Fibroblast of skin of abdomen (primary cell): ENCODE data around the gene SUGCT.
A peak's percentile ranks its signal among the peaks of the same experiment; 100 is the strongest.

Source experiments
- DNase-seq: peaks from one replicate; pipeline ENCODE4 v3.0.0-alpha.2; 2013

Gene SUGCT

DNA sequence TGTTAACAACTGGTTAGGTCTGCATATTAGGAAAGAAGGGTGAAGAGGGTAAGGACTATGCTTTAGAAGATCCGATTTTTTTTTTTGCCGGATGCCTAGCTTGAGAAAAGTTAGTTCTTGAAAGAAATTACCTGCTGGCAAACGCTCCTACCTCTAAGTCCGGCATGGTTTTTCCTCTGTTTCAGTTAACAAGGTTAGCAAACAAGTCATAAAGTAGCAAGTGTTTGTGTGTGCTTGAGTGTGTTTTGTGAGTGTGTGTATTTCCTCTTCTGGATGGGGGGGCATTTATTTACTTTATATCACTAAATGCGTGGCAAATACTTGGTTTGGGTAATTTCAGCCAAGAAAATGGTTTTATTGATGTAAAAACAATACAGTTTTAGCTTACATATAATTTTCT lies 195.6 kb downstream of the SUGCT start:
- no peak for DNase-seq

GRCh38 chr7:40331915-40332314 lies 197.1 kb downstream of the SUGCT start:
- peak; percentile 68 for DNase-seq

DNA sequence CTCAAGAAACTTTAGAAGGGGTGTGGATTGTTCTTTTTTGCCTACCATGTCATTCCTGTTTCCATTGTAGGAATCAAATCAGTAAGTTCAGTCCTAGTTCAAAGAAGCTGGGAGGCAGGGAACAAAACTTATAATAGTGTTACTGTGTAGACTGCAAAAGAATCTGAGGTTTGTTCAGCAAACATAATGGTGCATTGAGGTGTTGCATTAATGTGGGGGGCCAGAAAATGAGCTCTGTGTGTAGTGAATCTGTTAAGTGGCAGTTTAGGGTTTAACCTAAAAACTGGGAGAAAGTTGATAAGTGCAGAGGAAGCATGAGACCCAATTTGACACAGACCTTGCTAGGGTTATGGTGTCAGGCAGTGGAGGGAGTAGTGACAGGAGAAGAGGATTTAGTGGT lies 197.7 kb downstream of the SUGCT start:
- DNase-seq, result no peak

GRCh38 chr7:40341836-40342235 lies 207.0 kb downstream of the SUGCT start:
- DNase-seq, result no peak

DNA sequence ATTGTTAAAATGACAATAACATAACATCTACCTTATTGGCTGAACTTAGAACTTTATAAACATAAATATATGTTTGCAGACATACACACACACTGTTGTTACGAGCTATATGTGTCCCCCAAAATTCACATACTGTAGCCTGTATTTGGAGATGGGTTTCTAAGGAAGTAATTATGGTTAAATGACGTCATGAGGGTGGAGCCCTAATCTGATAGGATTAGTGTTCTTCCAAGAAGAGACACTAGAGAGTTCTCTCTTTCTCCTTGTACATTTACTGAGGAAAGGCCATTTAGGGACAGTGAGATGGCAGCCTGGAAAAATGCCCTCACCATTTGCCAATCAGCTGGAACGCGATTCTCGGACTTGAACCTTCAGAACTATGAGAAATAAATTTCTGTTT lies 211.7 kb downstream of the SUGCT start:
- no peak for DNase-seq

GRCh38 chr7:40348126-40348728 lies 213.4 kb downstream of the SUGCT start:
- DNase-seq, result no peak

DNA sequence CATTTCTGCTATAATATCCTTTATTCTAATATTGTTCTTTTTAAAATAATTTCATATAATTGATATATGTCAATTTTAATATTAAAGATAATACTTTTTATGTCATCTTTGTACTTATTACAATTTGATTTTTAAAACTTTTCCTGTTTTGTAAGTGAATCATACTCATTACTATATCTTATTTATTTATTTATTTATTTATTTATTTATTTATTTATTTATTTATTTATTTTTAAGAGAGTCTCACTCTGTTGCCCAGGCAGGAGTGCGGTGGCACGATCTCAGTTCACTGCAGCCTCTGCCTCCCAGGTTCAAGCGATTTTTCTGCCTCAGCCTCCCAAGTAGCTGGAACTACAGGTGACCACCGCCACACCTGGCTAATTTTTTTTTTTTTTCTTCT lies 215.3 kb downstream of the SUGCT start:
- no peak for DNase-seq

- DNase-seq, result peak; percentile 4
Observed at GRCh38 chr7:40354711-40355110, 219.9 kb downstream of the SUGCT start.

- peak; percentile 35 for DNase-seq
Observed at GRCh38 chr7:40356312-40356711, 221.5 kb downstream of the SUGCT start.

DNA sequence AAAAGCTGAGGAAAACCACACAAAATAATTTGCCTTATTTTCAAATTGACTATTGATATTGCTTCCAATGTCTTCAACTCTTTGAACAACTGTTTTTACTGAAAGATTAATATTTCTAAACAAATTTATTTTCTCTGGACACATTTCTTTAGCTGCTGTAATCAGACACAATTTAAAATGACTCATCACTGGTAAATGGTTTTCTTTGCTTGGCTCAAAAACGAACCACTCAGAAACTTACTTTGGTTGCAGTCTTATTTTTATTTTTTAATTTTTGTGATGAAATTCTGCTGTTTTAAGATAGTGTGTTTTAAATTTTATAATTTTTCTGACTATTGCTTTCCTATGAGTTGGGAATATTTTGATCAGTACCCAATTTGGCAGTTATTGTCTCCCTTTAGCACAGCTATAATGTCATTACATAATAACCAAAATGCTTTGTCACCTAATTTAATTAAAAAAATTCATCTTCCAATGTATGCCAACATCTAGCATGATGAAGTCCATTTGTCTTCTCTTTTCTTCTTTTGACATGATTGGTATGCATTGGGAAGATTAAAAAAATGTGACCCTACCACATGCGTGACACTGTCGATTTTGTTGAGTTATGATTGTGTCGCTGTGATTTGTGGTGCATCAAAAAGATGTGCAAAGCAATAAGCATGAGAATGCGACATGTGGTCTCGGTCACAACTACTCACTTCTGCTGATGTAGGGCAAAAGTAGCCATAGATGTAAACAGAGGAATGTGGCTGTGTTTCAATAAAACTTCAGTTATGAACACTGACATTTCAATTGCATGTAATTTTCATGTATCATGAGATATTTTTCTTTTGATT lies 222.3 kb downstream of the SUGCT start:
- peak; percentile 43 for DNase-seq

- no peak for DNase-seq
Observed at GRCh38 chr7:40369641-40370277, 235.0 kb downstream of the SUGCT start.

GRCh38 chr7:40371806-40372440 lies 237.1 kb downstream of the SUGCT start:
- DNase-seq, result peak; percentile 51

GRCh38 chr7:40374575-40374974 lies 239.8 kb downstream of the SUGCT start:
- no peak for DNase-seq

DNA sequence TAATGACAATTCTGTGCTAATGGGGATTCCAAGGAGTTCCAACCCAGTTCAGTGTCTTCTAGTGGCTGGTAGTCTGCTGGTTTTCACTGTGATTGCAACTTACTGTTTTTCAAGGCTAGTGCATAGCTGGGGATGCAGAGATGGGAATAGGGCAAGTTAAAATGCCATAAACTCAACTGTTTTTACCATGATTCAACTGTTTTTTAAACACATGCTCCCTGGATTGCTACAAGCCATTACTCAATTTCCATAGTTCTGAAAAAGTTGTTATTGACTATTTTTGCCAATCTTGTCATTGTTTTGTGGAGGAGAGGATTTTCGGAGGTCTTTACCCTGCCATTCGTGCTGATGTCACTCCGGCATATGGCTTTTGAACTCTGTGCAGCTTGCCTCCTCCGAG lies 245.3 kb downstream of the SUGCT start:
- DNase-seq, result no peak

DNA sequence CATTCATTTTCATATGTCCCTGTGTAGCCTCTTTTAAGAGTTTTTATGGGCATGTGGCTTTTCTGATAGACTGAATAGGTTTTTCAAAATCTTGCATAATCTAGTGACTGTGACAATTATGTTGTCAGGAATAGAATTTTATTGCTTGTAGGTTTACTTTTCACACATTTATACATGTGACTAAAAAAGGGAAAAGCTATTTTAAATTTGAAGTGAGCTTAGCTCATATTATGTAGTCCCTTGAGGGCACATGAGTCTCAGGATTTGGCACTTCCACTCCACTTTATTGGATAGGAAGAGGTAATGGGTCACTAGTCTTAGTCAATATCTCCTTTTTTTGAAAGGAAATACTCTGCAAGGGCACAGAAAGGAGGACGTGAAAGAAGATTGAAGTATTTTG lies 247.3 kb downstream of the SUGCT start:
- DNase-seq, result no peak

DNA sequence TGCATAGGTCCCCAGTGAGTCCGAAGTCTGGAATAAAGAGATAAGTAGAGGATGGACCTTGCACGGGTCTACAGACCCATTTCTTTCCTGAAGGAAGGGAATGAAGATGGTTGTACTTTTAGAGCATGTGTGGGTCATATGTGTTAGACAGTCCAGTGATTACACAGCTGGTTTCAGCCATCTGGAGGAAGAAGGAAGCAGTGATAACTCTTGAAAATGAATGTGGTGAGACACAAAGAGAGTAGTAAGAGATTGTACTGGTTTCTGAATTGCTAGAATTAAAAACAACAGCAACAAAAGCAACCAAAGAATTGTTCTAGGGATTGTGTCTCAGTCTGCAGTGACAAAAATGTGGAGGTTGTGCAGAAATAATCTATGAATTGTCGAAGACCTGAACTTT lies 258.9 kb downstream of the SUGCT start:
- DNase-seq, result no peak

- DNase-seq, result no peak
Observed at GRCh38 chr7:40394400-40394799, 259.6 kb downstream of the SUGCT start.

DNA sequence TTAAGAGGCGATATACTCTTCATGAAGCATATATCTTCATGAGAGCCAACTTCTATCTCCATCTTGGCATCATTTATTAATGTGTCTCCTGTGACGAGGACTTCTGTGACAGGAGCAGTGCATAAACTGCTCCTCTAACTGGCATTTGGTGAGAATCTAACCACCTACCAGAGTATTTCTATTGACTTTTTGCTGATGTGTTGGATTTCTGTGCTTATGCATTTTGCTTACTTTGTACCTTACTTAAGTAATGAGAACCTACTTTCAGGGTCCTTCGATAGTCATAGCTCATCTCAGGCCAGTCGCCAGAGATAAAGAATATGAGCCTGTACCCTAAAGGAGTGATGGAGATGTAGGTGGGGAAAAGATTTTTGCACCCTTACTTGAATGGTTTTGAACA lies 265.7 kb downstream of the SUGCT start:
- no peak for DNase-seq

DNA sequence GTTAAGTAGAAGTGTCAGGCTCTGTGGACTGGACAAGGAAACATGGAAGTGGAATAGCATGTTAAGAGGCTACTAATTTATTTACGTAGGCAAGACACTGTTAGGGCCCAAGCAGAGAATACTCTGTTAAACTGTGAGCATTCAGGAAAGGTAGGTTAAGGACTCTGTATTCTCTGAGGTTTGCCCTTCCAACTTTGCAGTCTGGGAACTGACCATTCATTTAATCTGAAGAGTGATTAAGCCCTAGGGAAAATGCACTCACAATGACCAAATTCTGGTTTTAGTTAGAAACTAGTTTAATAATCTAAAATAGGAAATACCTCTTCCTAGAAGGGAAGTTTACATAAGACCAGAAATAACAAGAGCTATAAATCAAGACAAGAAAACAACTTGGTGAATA lies 266.6 kb downstream of the SUGCT start:
- no peak for DNase-seq

GRCh38 chr7:40402661-40403060 lies 267.9 kb downstream of the SUGCT start:
- DNase-seq, result peak; percentile 46

DNA sequence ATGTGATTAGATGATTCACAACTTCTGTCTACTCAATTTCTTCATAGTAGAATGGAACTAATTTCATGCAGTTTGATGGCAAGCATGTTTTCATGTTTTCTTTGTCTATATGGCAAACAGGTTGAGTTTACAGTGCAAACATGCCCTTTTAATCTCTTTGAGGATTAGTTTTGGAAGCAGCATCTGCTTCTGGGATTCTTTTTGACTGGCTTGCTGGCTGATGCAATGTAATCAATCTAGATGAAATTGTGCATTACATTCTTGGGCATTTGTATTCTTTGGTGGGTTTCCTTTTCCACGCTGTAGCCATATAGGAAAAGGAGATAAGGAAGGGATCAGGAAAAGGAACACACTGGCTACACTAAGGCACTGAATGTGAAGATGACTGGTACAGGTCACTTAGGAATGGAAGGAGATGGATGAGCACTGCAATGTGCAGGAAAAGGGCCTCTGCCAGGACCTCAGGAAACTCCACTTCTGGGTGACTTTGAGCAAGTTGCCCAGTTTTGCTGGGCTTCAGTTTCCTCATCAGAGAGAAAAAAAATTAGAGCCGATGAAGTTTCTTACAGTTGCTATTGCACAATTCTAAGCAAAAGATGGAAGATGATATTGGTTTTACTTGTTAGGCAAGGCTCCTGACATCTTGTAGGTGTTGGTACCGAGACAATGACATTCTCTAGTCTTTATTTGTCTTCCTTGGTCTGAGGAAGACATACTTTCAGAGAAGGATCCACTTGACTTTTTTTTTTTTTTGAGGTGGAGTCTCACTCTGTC lies 269.1 kb downstream of the SUGCT start:
- DNase-seq, result peak; percentile 65

GRCh38 chr7:40405991-40406390 lies 271.2 kb downstream of the SUGCT start:
- DNase-seq, result no peak

DNA sequence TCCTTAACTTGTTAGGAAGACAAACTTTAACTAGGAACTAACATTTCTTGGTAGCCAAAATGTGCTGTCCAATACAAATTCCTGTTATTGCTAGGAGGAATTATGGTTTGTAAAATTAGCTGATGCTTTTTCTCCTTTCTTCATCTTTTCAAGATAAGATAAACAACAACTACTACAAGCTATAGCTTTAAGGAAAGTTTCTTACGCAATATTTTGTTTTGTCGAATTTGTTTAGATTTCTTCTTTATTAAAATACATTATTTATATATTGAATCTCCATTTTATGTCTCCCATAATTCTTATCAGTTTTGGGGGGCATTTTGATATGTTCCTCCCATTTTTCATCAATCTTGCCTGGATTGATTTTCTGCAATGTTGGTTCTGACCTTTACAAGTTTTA lies 277.5 kb downstream of the SUGCT start:
- no peak for DNase-seq
